AG04450 (cell line): ENCODE data around the gene LYRM2. TPM values are rescaled to one million over a fixed set of nuclear protein-coding genes. Genes with fewer than 3 reads are reported as not detected.

Source experiments
- CTCF ChIA-PET: fragments of 300-600, 350-600 bp; formaldehyde crosslinking; extraction: SDS; loops from one replicate; lab custom pipeline; 2022; ENCODE audit warnings: antibody characterized with exemption, inconsistent platforms; lab: Charles Lee
- POLR2A ChIA-PET: fragments of 350-600 bp; formaldehyde crosslinking; extraction: SDS; loops from one replicate; lab custom pipeline; 2021; ENCODE audit warnings: antibody characterized with exemption, inconsistent platforms; lab: Yijun Ruan, JAX
- DNase-seq: peaks from one replicate; pipeline ENCODE4 v3.0.0-alpha.2; 2011; ENCODE audit warnings: low read depth, low spot score
- H3K27ac ChIP-seq: one replicate; pipeline ENCODE4 v1.5.1; 2012; ENCODE audit warnings: low read depth, low read length, control low read depth
- H3K27me3 ChIP-seq: one replicate; pipeline ENCODE4 v1.6.0; 2012; ENCODE audit warnings: low read length; ENCODE audit not compliant: control insufficient read depth, insufficient read depth
- H3K4me3 ChIP-seq: 2 replicates; pipeline ENCODE4 v1.5.1; 2011; ENCODE audit warnings: mild to moderate bottlenecking, low read depth, low read length, control low read depth
- H3K9me3 ChIP-seq: 2 replicates; pipeline ENCODE4 v1.5.1; 2012; ENCODE audit warnings: low read length; ENCODE audit not compliant: control insufficient read depth, insufficient read depth
- polyA plus RNA-seq: library from polyadenylated mRNA; depleted of rRNA; stranded (reverse); fragments of >200 nt; gene quantifications from 2 replicates; pipeline ENCODE4 v1.2.3, GENCODE V29; 2011
- TF ChIP-seq, protein P1 (sequence below): IDR thresholded peaks from 2 replicates; pipeline ENCODE4 v1.5.1; 2011; ENCODE audit warnings: low read depth, low read length, control low read depth, inconsistent platforms

LYRM2 gene
- polyA plus RNA-seq, 1 experiment = 58.5 TPM

- no peak for DNase-seq
- no peak overlapping the region for H3K4me3 ChIP-seq
- TF ChIP-seq, protein P1, sequence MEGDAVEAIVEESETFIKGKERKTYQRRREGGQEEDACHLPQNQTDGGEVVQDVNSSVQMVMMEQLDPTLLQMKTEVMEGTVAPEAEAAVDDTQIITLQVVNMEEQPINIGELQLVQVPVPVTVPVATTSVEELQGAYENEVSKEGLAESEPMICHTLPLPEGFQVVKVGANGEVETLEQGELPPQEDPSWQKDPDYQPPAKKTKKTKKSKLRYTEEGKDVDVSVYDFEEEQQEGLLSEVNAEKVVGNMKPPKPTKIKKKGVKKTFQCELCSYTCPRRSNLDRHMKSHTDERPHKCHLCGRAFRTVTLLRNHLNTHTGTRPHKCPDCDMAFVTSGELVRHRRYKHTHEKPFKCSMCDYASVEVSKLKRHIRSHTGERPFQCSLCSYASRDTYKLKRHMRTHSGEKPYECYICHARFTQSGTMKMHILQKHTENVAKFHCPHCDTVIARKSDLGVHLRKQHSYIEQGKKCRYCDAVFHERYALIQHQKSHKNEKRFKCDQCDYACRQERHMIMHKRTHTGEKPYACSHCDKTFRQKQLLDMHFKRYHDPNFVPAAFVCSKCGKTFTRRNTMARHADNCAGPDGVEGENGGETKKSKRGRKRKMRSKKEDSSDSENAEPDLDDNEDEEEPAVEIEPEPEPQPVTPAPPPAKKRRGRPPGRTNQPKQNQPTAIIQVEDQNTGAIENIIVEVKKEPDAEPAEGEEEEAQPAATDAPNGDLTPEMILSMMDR = no peak
- ChIA-PET POLR2A (no interaction called here), CTCF (no interaction called here)
- H3K27me3 ChIP-seq = no peaks in the 10 kb centered on the region
- no peak overlapping the region for H3K27ac ChIP-seq
- H3K9me3 ChIP-seq = no peaks in the 10 kb centered on the region
Observed at GRCh38 chr6:89564752-89565427, 73.7 kb downstream of the LYRM2 start.

DNA sequence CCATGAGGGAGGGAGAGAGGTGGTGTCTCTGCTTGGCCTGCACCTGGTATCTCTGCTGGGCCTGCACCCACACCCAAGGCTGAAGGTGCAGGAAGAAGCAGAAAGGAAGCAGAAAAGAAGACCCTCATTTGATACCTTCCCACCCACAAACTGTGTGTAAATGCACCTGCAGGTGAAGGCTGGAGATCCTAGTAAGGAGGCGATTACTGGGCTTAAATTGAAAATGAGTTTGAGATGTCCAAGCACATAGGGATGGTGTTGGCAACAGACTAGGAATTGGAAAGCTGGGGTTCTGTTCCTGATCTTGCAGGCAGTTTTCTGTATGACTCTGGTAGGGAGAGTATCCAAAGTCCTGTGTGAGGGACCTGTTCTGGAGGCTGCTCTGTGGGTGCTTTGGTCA lies 74.7 kb downstream of the LYRM2 start:
- no peak for DNase-seq
- ChIA-PET CTCF (no interaction called here), POLR2A (no interaction called here)
- Histone ChIP-seq H3K27ac (no peak overlapping the region), H3K9me3 (no peaks in the 10 kb centered on the region), H3K27me3 (no peaks in the 10 kb centered on the region), H3K4me3 (no peak overlapping the region)
- TF ChIP-seq, protein P1 = no peak

DNA sequence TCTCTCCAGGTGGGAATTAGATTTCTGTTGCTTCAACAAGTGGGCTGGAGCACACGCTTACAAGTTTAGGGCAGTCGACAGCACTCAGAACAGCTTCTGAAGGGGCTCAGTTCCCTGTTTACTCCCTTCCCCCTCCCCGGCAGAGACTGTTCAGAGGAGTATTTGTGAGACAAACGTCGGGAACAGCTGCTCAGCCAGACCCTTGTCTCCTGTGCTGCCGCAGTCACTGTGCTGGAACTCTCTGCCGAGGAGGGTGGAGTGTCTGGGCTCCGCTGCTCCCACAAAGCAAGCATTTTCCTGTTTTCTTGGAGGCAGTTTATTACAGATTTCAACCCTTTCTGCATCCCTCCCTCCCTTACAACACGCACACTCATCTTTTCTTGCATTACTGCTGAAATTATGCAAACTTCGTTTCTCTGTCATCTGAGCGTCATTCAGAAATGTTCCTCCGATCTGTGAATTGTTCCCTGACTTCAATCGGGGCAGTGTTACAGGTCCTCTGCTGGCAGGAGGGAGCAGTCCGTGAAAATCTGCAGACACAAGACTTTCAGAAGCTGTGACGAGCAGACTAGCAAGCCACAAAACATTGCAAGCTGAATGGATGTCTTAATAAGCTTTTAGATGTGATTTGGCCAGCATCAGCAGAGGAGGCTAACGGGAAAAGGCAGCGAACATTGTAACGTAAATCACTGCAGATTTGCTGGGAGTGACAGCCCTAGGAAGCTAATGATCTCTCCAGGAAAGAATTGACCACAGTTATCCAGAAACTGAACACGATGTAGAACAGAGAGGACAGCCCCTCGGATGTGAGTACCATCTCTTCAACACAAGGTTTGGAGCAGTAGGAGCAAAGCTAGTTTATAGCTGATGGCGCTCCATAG lies 76.2 kb downstream of the LYRM2 start:
- POLR2A ChIA-PET = no interaction called here
- CTCF ChIA-PET = no interaction called here
- Histone ChIP-seq H3K9me3 (no peaks in the 10 kb centered on the region), H3K27me3 (no peaks in the 10 kb centered on the region), H3K27ac (no peak overlapping the region), H3K4me3 (no peak overlapping the region)
- TF ChIP-seq, protein P1 = no peak
- DNase-seq = no peak

DNA sequence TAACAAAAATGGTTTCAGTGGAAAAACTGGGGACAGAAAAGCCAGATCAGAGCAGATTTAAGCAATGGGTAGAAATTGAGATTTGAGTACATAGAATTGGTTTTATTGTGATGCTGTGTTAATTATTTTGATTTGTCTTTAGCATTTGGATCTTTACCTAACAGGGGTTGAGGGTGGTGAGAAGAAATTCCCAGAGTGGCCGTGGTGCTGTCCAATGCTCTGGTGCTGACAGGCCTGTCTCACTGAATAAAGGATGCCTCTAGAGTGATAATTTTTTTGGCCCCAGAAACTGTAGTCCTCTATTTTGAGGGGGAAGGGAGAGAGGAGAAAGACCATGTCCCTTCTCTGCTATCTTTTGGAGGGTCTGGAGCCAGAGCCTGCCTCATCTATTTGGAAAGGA lies 79.1 kb downstream of the LYRM2 start:
- H3K9me3 ChIP-seq = no peaks in the 10 kb centered on the region
- no peak for DNase-seq
- no peak overlapping the region for H3K4me3 ChIP-seq
- ChIA-PET POLR2A (no interaction called here), CTCF (no interaction called here)
- H3K27me3 ChIP-seq = no peaks in the 10 kb centered on the region
- no peak overlapping the region for H3K27ac ChIP-seq
- TF ChIP-seq, protein P1 = no peak

GRCh38 chr6:89555806-89556205 lies 82.7 kb downstream of the LYRM2 start:
- DNase-seq = no peak
- TF ChIP-seq, protein P1 = no peak
- H3K4me3 ChIP-seq = no peak overlapping the region
- no peaks in the 10 kb centered on the region for H3K27me3 ChIP-seq
- no peak overlapping the region for H3K27ac ChIP-seq
- ChIA-PET CTCF (interaction anchor here (0.7 kb wide), 1 partner anchor 560 kb away, joined by 3 read pairs; no protein-coding TSS in a partner anchor), POLR2A (no interaction called here)
- no peaks in the 10 kb centered on the region for H3K9me3 ChIP-seq
